Transverse colon (tissue), 3 donors: Measurements from ENCODE around the gene FRS3.
"Not testable (repeated sequence)": the region's sequence is repeated elsewhere in the genome, so short reads cannot be mapped to it uniquely, and the experiment has no call there.

ENCODE experiments used
- POLR2A ChIP-seq: fragments of 450-650 bp; IDR thresholded peaks from one replicate; pipeline ENCODE4 v1.6.1; 2016; ENCODE audit warnings: antibody characterized with exemption, mild to moderate bottlenecking, moderate library complexity
- POLR2AphosphoS5 ChIP-seq, 3 donors: sonication (generic); formaldehyde crosslinking; IDR thresholded peaks; one replicate each; pipeline ENCODE4 v1.6.1; 2016; ENCODE audit warnings: antibody characterized with exemption in 3 of 3

DNA sequence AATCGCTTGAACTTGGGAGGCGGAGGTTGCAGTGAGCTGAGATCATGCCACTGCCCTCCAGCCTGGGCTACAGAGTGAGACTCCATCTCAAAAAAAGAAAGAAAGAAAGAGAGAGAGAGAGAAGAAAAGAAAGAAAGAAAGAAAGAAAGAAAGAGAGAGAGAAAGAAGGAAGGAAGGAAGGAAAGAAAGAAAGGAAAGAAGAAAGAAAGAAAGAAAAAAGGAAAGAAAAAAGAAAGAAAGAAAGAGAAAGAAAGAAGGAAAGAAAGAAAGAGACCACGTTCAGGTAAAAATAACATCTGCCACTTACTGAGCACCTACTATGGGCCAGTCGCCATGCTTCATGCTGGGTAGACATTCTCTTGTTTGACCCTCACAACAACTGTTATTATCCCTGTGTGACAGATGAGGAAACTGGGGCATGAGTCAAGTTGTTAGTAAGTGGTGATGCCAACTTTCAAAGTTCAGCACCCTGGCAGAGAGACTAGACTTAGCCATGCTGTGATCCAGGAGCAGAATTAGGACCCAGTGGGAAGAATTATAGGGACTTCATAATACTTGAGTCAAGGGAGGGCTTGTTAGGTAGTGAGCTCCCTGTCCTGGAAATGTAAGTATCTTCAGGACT, 13.5 kb downstream of the FRS3 start:
- not testable (repeated sequence) for TF ChIP-seq POLR2A; POLR2AphosphoS5 (IDR thresholded peaks at IDR 0.05)
